ENCODE data around the gene OR2F1.

Gene OR2F1

GRCh38 chr7:143954135-143954534 is 509 bp upstream of the OR2F1 start:
- no peak for DNase-seq (ENCODE audit: low spot score)

DNA sequence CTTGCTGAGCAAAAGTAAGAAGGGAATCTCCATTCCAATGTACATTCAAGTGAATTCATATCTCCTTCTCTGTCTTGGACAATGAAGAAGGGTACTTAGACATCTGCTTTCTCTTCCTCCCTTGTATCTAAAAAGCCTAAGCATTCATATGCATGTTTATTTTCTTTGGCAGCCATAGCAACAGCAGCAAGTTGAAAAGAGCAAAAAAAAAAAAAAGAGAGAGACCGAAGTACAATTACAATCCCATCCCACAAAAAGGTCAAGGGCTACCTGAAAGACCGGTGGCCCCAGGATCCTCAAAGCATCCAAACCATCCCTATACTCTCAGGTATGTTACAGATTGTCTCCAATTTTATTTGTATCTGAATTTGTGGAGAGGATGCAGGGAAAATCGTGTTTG is 4.1 kb downstream of the OR2F1 start:
- no peak for DNase-seq (ENCODE audit: low spot score)

DNA sequence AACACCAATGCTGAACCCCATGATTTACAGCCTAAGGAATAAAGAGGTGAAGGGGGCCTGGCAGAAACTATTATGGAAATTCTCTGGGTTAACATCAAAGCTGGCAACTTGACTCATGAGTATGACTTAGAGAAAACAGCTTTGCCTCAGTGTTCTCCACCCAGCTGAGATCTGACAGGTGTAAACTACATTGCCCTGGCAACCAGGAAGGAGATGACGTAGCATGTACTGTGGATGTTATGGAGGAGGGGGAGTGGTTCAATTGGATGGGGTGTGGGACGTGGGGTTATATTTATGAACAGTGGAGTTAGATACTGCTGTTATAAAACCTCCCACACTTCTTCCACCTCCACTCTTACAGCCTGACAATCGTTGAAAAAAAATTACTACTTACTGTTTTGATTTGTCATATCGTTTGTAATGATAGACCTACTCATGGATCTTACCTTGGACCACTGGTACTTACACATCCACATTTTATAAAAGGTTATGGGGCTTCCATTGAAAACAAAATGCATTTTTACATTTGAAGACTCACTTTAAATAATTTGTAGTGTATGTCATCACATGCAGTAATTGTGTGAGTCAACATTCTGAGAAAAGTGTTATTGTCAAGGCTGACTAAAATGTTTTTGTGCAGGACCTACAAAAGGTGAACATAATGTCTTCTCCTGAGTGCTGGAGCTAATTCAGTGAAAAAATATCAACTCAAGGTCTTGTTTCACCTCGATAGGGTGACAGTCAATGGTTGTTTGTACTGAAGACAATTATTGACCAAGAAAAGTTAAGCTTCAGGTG is 6.4 kb downstream of the OR2F1 start:
- no peak for DNase-seq (ENCODE audit: low spot score)

DNA sequence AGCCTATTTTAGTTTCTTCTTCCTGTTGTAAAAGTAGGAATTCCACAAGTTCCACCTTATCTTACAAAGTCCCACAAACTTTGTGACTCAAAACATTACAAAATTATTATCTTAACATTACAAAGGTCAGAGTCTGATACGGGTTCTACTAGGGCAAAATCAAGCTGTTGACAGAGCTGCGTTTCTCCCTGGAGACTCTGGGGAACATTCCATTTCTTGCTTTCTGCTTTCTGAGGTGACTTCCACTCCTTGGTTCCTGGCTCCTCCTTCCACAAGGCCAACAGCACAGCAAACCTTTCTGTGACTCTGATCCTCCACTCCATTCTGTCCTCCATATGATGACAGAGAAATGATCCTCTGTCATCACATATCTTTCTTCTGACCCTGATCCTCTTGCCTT is 10.6 kb downstream of the OR2F1 start:
- DNase-seq (ENCODE audit: low spot score): no peak

DNA sequence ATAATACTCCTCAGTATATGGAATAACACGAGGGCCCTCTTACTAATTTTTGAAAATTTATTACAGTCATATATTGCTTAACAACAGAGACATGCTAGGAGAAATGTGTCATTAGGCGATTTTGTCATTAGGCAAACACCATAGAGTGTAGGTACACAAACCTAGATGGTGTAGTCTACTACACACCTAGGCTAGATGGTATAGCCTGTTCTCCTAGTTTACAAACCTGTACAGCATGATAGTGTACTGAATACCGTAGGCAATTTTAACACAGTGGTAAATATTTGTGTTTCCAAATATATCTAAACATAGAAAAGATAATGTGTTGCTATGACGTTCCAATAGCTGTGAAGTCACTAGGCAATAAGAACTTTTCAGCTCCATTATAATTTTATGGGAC is 12.8 kb downstream of the OR2F1 start:
- DNase-seq (ENCODE audit: low spot score): no peak

- no peak for DNase-seq (ENCODE audit: low spot score)
Measured at GRCh38 chr7:143973870-143974416, 19.3 kb downstream of the OR2F1 start.

DNA sequence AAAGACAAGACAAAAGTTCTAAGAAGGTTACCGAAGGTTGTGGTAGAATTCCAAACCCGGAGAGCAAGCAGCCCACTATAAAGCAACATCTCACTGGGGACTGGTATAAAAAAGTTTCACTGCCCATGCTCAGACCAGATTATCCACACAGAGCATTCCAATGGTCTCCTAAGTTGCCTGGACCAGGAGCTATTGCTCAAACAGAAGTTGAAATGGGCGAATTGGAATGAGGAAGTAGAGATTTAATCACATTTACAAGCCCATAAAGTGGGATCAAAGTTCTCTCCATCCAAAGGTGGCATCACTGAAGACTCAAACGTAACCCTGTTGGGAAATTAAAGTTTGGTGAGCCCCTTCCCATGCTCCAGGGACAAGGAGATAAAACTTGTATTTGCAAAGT is 19.8 kb downstream of the OR2F1 start:
- DNase-seq (ENCODE audit: low spot score): no peak

DNA sequence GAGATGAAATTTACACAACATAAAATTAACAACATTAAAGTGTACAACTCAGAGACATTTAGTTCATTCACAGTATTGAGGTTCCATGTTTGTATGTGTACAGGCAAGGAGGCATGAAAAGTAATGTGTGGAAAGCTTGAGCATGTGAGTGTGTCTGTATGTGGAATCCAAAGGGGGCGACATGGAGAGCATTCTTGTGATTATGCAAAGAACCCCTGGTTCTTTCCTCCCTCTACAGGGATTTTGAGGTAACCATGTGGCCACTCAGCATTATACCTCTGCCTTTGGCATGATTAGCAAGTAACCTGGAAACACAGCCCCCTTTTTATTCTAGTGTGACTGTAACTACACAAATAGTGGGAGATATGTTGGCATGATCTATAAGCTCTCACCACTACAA is 21.0 kb downstream of the OR2F1 start:
- no peak for DNase-seq (ENCODE audit: low spot score)

DNA sequence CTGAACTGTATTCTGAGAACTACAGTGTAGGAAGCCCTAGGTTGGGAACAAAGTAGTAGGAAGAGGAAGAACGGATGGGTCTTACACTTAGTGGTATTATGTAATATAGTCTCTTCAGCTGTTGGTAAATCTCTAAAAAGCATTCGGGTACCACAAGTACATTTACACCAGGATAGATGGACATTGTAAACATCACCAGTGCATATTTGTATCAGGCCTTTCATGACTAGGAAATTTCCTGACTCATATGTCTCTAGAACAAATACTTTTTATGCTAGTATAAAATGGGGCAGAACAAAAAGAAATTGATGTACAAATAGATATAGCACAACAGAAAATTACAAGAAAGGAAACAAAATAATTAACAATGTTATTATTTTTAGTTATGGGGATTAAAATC is 23.9 kb downstream of the OR2F1 start:
- DNase-seq (ENCODE audit: low spot score): no peak

- DNase-seq (ENCODE audit: low spot score): no peak
Measured at GRCh38 chr7:143979359-143979758, 24.7 kb downstream of the OR2F1 start.

- DNase-seq (ENCODE audit: low spot score): no peak
Measured at GRCh38 chr7:143979998-143980397, 25.4 kb downstream of the OR2F1 start.

GRCh38 chr7:143980746-143981510 is 26.3 kb downstream of the OR2F1 start:
- DNase-seq (ENCODE audit: low spot score): no peak

DNA sequence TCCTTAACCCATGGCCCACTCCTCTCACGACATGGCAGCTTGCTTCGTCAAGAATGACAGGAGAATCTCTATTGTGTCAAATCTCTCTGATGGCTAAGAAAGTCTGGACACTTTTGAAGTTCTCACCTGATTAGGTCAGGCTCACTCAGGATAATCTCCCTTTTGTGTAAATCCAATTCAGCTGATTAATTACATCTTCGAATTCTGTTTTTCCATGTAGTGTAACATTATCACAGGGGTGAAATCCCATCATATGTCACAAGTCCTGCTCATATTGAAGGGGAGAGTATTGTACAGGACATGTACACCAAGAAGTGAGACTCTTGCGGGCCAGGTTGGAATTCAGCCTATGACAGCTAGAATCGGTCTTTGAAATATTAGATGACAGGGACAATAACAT is 29.3 kb downstream of the OR2F1 start:
- DNase-seq (ENCODE audit: low spot score): no peak

DNA sequence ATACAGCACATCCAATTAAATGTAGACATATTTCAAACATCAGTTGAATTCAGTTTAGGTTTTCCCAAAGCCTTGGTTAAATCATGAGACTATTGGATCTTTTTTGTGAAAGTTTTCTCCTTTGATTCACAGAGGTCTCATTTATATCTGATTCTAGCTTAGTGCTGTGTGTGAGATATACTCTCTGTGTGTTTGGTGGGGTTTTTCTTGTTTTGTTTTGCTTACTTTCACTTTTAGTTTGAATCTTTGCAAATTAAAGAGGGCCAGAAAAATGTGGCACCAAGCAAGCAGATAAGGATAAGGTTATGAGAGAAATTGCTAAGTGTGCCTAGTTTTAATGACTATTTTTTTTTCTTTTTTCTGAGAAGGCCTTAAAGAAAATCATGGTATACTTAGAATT is 32.9 kb downstream of the OR2F1 start:
- no peak for DNase-seq (ENCODE audit: low spot score)

- no peak for DNase-seq (ENCODE audit: low spot score)
Measured at GRCh38 chr7:143988976-143989745, 34.5 kb downstream of the OR2F1 start.

- DNase-seq (ENCODE audit: low spot score): no peak
Measured at GRCh38 chr7:143992670-143993069, 38.0 kb downstream of the OR2F1 start.

GRCh38 chr7:143993924-143994323 is 39.3 kb downstream of the OR2F1 start:
- no peak for DNase-seq (ENCODE audit: low spot score)

DNA sequence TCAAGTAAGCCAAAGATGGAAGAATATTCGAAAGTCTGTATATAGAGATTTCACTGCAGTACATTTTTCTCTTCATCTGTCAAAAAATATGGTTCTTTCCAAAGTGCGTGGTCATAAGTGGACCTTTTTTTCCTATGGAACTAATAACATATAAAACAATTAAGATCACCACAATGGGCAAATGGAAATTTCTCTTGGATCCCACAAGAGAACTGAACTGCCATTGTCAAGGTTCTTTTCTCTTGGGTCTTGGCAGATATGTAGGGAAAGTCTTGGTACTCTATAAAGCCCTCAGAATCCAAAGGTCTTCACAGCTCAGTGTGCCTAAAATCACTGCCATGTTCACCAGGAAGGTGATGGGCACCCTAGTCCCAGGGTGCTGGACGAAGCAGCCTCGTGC is 45.4 kb downstream of the OR2F1 start, which contains the start of gene OR6B1:
TSS of gene OR6B1 (plus strand) at position 301 of the 400 bp plus-strand sequence. CDS start 3,677 bp downstream, outside the sequence.
- no peak for DNase-seq (ENCODE audit: low spot score)

DNA sequence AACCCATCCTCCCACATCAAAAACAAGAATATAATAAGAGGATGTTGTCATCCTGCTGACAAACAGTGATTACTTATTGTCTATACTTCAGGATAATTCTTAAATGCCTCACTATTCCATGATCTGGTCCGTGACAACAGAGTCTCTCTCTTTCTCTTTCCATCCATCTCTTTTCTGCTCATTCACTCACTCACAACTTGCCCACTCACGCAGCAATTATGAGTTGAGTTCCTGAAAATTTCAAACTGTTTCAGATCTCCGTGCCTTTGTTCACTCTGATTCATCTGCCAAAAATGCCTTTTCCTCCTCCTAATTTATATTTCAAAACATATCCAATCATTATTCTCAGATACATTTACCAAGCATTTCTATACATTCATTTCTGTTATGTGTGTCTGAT is 46.9 kb downstream of the OR2F1 start:
- no peak for DNase-seq (ENCODE audit: low spot score)

DNA sequence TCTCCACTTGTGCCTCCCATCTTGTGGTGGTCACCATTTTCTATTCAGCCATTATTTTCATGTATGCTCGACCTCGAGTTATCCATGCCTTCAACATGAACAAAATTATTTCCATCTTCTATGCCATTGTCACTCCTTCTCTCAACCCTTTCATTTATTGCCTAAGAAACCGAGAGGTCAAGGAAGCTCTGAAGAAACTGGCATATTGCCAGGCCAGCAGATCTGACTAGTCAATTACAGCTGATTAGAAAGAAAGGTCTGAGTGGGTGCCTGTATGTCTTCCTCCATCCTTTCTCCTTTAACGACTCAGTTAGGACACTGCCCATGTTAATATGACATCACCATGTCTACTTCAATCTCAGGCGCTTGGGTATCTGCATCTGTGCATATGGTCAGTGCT is 50.1 kb downstream of the OR2F1 start:
- no peak for DNase-seq (ENCODE audit: low spot score)

DNA sequence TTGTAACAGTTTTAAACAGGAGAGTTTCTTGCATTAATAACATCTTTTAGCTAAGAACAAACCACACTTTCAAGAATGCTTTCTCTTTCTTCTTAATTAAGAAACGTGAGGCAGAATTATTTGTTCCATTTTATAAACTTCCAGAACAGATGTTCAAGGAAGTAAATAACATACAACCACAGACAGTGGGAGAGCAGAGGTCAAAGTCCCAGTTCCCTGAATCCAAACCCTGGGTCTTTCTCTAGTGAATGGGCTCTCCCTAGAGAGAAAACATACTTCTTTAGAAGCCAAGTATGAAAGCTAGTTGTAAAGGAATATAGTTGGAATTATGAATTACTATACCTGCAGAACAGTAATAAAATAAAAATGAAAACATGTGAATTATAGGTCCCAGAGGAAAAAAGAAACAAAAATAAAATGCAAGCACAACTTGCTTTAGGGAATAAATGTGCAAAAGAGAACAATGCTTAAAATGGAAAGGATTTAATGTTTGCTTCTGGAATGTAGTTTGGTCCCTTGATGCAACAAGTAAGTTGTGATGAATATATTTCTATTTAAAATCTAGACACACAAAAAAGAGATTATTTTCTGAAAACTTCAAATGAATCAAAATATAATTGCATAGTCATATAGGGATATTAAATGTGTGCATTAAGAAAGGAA is 51.5 kb downstream of the OR2F1 start:
- DNase-seq (ENCODE audit: low spot score): no peak

GRCh38 chr7:144006692-144007042 is 52.0 kb downstream of the OR2F1 start:
- no peak for DNase-seq (ENCODE audit: low spot score)
